HG03064 (cell line): Measurements from ENCODE around the gene LSAMP.
"Not testable (repeated sequence)": the region's sequence is repeated elsewhere in the genome, so short reads cannot be mapped to it uniquely, and the experiment has no call there.

ENCODE experiments used
- ATAC-seq: cut with Tn5 transposase; IDR thresholded peaks from one replicate; pipeline ENCODE4 v1.9.1; 2021; ENCODE audit warnings: low read depth; ENCODE audit not compliant: unreplicated experiment

LSAMP gene

GRCh38 chr3:115830764-115831395 is 614.4 kb downstream of the LSAMP start:
- no peak for ATAC-seq

GRCh38 chr3:115828401-115828800 is 616.9 kb downstream of the LSAMP start:
- no peak for ATAC-seq

- ATAC-seq: no peak
Measured at GRCh38 chr3:115827495-115827894, 617.8 kb downstream of the LSAMP start.

- ATAC-seq: no peak
Measured at GRCh38 chr3:115825046-115825445, 620.2 kb downstream of the LSAMP start.

GRCh38 chr3:115823083-115823482 is 622.2 kb downstream of the LSAMP start:
- ATAC-seq: no peak

GRCh38 chr3:115822579-115822978 is 622.7 kb downstream of the LSAMP start:
- ATAC-seq: no peak

- ATAC-seq: peak; percentile 98
Measured at GRCh38 chr3:115819785-115820384, 625.4 kb downstream of the LSAMP start.

GRCh38 chr3:115814778-115815380 is 630.4 kb downstream of the LSAMP start:
- no peak for ATAC-seq

- no peak for ATAC-seq
Measured at GRCh38 chr3:115814006-115814405, 631.3 kb downstream of the LSAMP start.

- ATAC-seq: no peak
Measured at GRCh38 chr3:115808816-115809215, 636.5 kb downstream of the LSAMP start.

- ATAC-seq: no peak
Measured at GRCh38 chr3:115808244-115808643, 637.0 kb downstream of the LSAMP start.

- ATAC-seq: no peak
Measured at GRCh38 chr3:115806501-115806900, 638.8 kb downstream of the LSAMP start.

- ATAC-seq: no peak
Measured at GRCh38 chr3:115805520-115805919, 639.8 kb downstream of the LSAMP start.

GRCh38 chr3:115804713-115805119 is 640.6 kb downstream of the LSAMP start:
- ATAC-seq: no peak

- ATAC-seq: no peak
Measured at GRCh38 chr3:115804200-115804599, 641.1 kb downstream of the LSAMP start.

- no peak for ATAC-seq
Measured at GRCh38 chr3:115803661-115804060, 641.6 kb downstream of the LSAMP start.

GRCh38 chr3:115800489-115801075 is 644.7 kb downstream of the LSAMP start:
- ATAC-seq: no peak

GRCh38 chr3:115800065-115800464 is 645.2 kb downstream of the LSAMP start:
- ATAC-seq: not testable (repeated sequence)

GRCh38 chr3:115792206-115792955 is 652.9 kb downstream of the LSAMP start:
- ATAC-seq: no peak

- ATAC-seq: not testable (repeated sequence)
Measured at GRCh38 chr3:115791271-115792153, 653.8 kb downstream of the LSAMP start.
